ENCODE results near the gene NID1.
A peak's percentile ranks its signal among the peaks of the same experiment; 100 is the strongest.
"Not testable (repeated sequence)": the region's sequence is repeated elsewhere in the genome, so short reads cannot be mapped to it uniquely, and the experiment has no call there.

Gene NID1

GRCh38 chr1:235992346-235992745, 72.5 kb downstream of the NID1 start:
- H3K4me3 ChIP-seq (ENCODE audit: low read depth in 1 of 2, low read length in 2 of 2): no peak overlapping the region
- no peak overlapping the region for H3K27ac ChIP-seq (ENCODE audit: low read depth, low read length)
- peaks cover 84% of the 10 kb centered on the region for H3K36me3 ChIP-seq (ENCODE audit: insufficient read depth, low read length)
- no peaks in the 10 kb centered on the region for H3K4me1 ChIP-seq (ENCODE audit: insufficient read depth, low read length)
- H3K9ac ChIP-seq (ENCODE audit: low read length): no peak overlapping the region
- H3K9me3 ChIP-seq (ENCODE audit: low read length): no peaks in the 10 kb centered on the region
- no peaks in the 10 kb centered on the region for H3K27me3 ChIP-seq (ENCODE audit: control insufficient read depth in 1 of 2, insufficient read depth in 2 of 2, low read length in 2 of 2)

GRCh38 chr1:235990330-235990795, 74.5 kb downstream of the NID1 start:
- no peaks in the 10 kb centered on the region for H3K4me1 ChIP-seq (ENCODE audit: insufficient read depth, low read length)
- no peak overlapping the region for H3K4me3 ChIP-seq (ENCODE audit: low read depth in 1 of 2, low read length in 2 of 2)
- no peaks in the 10 kb centered on the region for H3K27me3 ChIP-seq (ENCODE audit: control insufficient read depth in 1 of 2, insufficient read depth in 2 of 2, low read length in 2 of 2)
- H3K36me3 ChIP-seq (ENCODE audit: insufficient read depth, low read length): peaks cover 86% of the 10 kb centered on the region
- no peak overlapping the region for H3K27ac ChIP-seq (ENCODE audit: low read depth, low read length)
- no peak overlapping the region for H3K9ac ChIP-seq (ENCODE audit: low read length)
- no peaks in the 10 kb centered on the region for H3K9me3 ChIP-seq (ENCODE audit: low read length)

- no peaks in the 10 kb centered on the region for H3K4me1 ChIP-seq (ENCODE audit: insufficient read depth, low read length)
- no peak overlapping the region for H3K27ac ChIP-seq (ENCODE audit: low read depth, low read length)
- H3K36me3 ChIP-seq (ENCODE audit: insufficient read depth, low read length): peaks cover 84% of the 10 kb centered on the region
- no peak overlapping the region for H3K9ac ChIP-seq (ENCODE audit: low read length)
- no peak overlapping the region for H3K4me3 ChIP-seq (ENCODE audit: low read depth in 1 of 2, low read length in 2 of 2)
- no peaks in the 10 kb centered on the region for H3K9me3 ChIP-seq (ENCODE audit: low read length)
- no peaks in the 10 kb centered on the region for H3K27me3 ChIP-seq (ENCODE audit: control insufficient read depth in 1 of 2, insufficient read depth in 2 of 2, low read length in 2 of 2)
Observed at GRCh38 chr1:235989105-235989504, 75.8 kb downstream of the NID1 start.

GRCh38 chr1:235986869-235987268, 78.0 kb downstream of the NID1 start:
- Histone ChIP-seq H3K4me1 (ENCODE audit: insufficient read depth, low read length) (no peaks in the 10 kb centered on the region), H3K27me3 (ENCODE audit: control insufficient read depth in 1 of 2, insufficient read depth in 2 of 2, low read length in 2 of 2) (no peaks in the 10 kb centered on the region), H3K27ac (ENCODE audit: low read depth, low read length) (no peak overlapping the region), H3K36me3 (ENCODE audit: insufficient read depth, low read length) (peaks cover 74% of the 10 kb centered on the region), H3K4me3 (ENCODE audit: low read depth in 1 of 2, low read length in 2 of 2) (no peak overlapping the region), H3K9me3 (ENCODE audit: low read length) (no peaks in the 10 kb centered on the region), H3K9ac (ENCODE audit: low read length) (no peak overlapping the region)

- H3K36me3 ChIP-seq (ENCODE audit: insufficient read depth, low read length): peaks cover 74% of the 10 kb centered on the region
Observed at GRCh38 chr1:235984041-235984825, 80.7 kb downstream of the NID1 start.

GRCh38 chr1:235980976-235981375, 83.9 kb downstream of the NID1 start:
- H3K36me3 ChIP-seq (ENCODE audit: insufficient read depth, low read length): peaks cover 86% of the 10 kb centered on the region
- H3K9ac ChIP-seq (ENCODE audit: low read length): no peak overlapping the region
- H3K4me3 ChIP-seq (ENCODE audit: low read depth in 1 of 2, low read length in 2 of 2): no peak overlapping the region
- H3K9me3 ChIP-seq (ENCODE audit: low read length): no peaks in the 10 kb centered on the region
- no peaks in the 10 kb centered on the region for H3K4me1 ChIP-seq (ENCODE audit: insufficient read depth, low read length)
- H3K27ac ChIP-seq (ENCODE audit: low read depth, low read length): no peak overlapping the region
- H3K27me3 ChIP-seq (ENCODE audit: control insufficient read depth in 1 of 2, insufficient read depth in 2 of 2, low read length in 2 of 2): no peaks in the 10 kb centered on the region

More at GRCh38 chr1:235984041-235984825, 80.7 kb downstream of the NID1 start:
- H3K4me1 ChIP-seq (ENCODE audit: insufficient read depth, low read length): no peaks in the 10 kb centered on the region
- H3K27me3 ChIP-seq (ENCODE audit: control insufficient read depth in 1 of 2, insufficient read depth in 2 of 2, low read length in 2 of 2): no peaks in the 10 kb centered on the region
- H3K9ac ChIP-seq (ENCODE audit: low read length): no peak overlapping the region
- H3K27ac ChIP-seq (ENCODE audit: low read depth, low read length): no peak overlapping the region
- no peaks in the 10 kb centered on the region for H3K9me3 ChIP-seq (ENCODE audit: low read length)
- H3K4me3 ChIP-seq (ENCODE audit: low read depth in 1 of 2, low read length in 2 of 2): no peak overlapping the region

- no peak overlapping the region for H3K9ac ChIP-seq (ENCODE audit: low read length)
- H3K36me3 ChIP-seq (ENCODE audit: insufficient read depth, low read length): peaks cover 78% of the 10 kb centered on the region
- H3K27me3 ChIP-seq (ENCODE audit: control insufficient read depth in 1 of 2, insufficient read depth in 2 of 2, low read length in 2 of 2): no peaks in the 10 kb centered on the region
- no peaks in the 10 kb centered on the region for H3K4me1 ChIP-seq (ENCODE audit: insufficient read depth, low read length)
- H3K27ac ChIP-seq (ENCODE audit: low read depth, low read length): no peak overlapping the region
- no peaks in the 10 kb centered on the region for H3K9me3 ChIP-seq (ENCODE audit: low read length)
- no peak overlapping the region for H3K4me3 ChIP-seq (ENCODE audit: low read depth in 1 of 2, low read length in 2 of 2)
Observed at GRCh38 chr1:235979716-235980333, 85.1 kb downstream of the NID1 start.

- Histone ChIP-seq H3K4me1 (ENCODE audit: insufficient read depth, low read length) (no peaks in the 10 kb centered on the region), H3K27me3 (ENCODE audit: control insufficient read depth in 1 of 2, insufficient read depth in 2 of 2, low read length in 2 of 2) (no peaks in the 10 kb centered on the region), H3K36me3 (ENCODE audit: insufficient read depth, low read length) (peaks cover 78% of the 10 kb centered on the region), H3K4me3 (ENCODE audit: low read depth in 1 of 2, low read length in 2 of 2) (no peak overlapping the region), H3K27ac (ENCODE audit: low read depth, low read length) (no peak overlapping the region), H3K9me3 (ENCODE audit: low read length) (no peaks in the 10 kb centered on the region), H3K9ac (ENCODE audit: low read length) (no peak overlapping the region)
Observed at GRCh38 chr1:235979176-235979575, 85.7 kb downstream of the NID1 start.

GRCh38 chr1:235976490-235976889, 88.4 kb downstream of the NID1 start:
- Histone ChIP-seq H3K4me3 (ENCODE audit: low read depth in 1 of 2, low read length in 2 of 2) (no peak overlapping the region), H3K27me3 (ENCODE audit: control insufficient read depth in 1 of 2, insufficient read depth in 2 of 2, low read length in 2 of 2) (no peaks in the 10 kb centered on the region), H3K36me3 (ENCODE audit: insufficient read depth, low read length) (peaks cover 63% of the 10 kb centered on the region), H3K27ac (ENCODE audit: low read depth, low read length) (no peak overlapping the region), H3K9ac (ENCODE audit: low read length) (no peak overlapping the region), H3K4me1 (ENCODE audit: insufficient read depth, low read length) (peaks cover 2% of the 10 kb centered on the region), H3K9me3 (ENCODE audit: low read length) (no peaks in the 10 kb centered on the region)

GRCh38 chr1:235974616-235975015, 90.3 kb downstream of the NID1 start:
- Histone ChIP-seq H3K36me3 (ENCODE audit: insufficient read depth, low read length) (peaks cover 44% of the 10 kb centered on the region), H3K9me3 (ENCODE audit: low read length) (no peaks in the 10 kb centered on the region), H3K4me1 (ENCODE audit: insufficient read depth, low read length) (peaks cover 7% of the 10 kb centered on the region), H3K9ac (ENCODE audit: low read length) (no peak overlapping the region), H3K27me3 (ENCODE audit: control insufficient read depth in 1 of 2, insufficient read depth in 2 of 2, low read length in 2 of 2) (no peaks in the 10 kb centered on the region), H3K27ac (ENCODE audit: low read depth, low read length) (no peak overlapping the region), H3K4me3 (ENCODE audit: low read depth in 1 of 2, low read length in 2 of 2) (no peak overlapping the region)

- peak overlapping the region; percentile 81 for H3K9ac ChIP-seq (ENCODE audit: low read length)
- H3K27me3 ChIP-seq (ENCODE audit: control insufficient read depth in 1 of 2, insufficient read depth in 2 of 2, low read length in 2 of 2); H3K4me1 ChIP-seq (ENCODE audit: insufficient read depth, low read length); H3K9me3 ChIP-seq (ENCODE audit: low read length): not testable (repeated sequence)
- peak overlapping the region in 1 of 2 donors; percentile 76 for H3K4me3 ChIP-seq (ENCODE audit: low read depth in 1 of 2, low read length in 2 of 2)
- H3K27ac ChIP-seq (ENCODE audit: low read depth, low read length): peak overlapping the region; percentile 75
- peaks cover 25% of the 10 kb centered on the region for H3K36me3 ChIP-seq (ENCODE audit: insufficient read depth, low read length)
Observed at GRCh38 chr1:235972691-235973090, 92.2 kb downstream of the NID1 start.
